PC-9 (cell line): ENCODE data around the gene CDKN1B. TPM values are rescaled to one million over a fixed set of nuclear protein-coding genes. Genes with fewer than 3 reads are reported as not detected.

Source experiments
- BruUV-seq: library from RNA; stranded (reverse); fragments of 400-500 nt; replicated peaks from 2 replicates; lab custom pipeline; 2021; lab: Mats Ljungman, UMichigan
- CTCF ChIA-PET: fragments of 300-600 bp; sonication (Branson Sonifier 250); formaldehyde crosslinking; loops from one replicate; lab custom pipeline; 2022; ENCODE audit warnings: antibody characterized with exemption; lab: Charles Lee
- POLR2A ChIA-PET: fragments of 300-600 bp; sonication (Branson Sonifier 250); formaldehyde crosslinking; loops from one replicate; lab custom pipeline; 2022; ENCODE audit warnings: antibody characterized with exemption; ENCODE audit not compliant: unreplicated experiment; lab: Charles Lee
- DNase-seq, 2 experiments: peaks; one replicate each; pipeline versions ENCODE4 v3.0.0 to v3.0.0-alpha.2; 2015 to 2022; ENCODE audit warnings: mixed read lengths in 1 of 2
- H2AFZ ChIP-seq: fragments of 200-600 bp; sonication (generic); 2 replicates; pipeline ENCODE4 v1.8.1; 2017; ENCODE audit warnings: antibody characterized with exemption
- H3F3A ChIP-seq: fragments of 200-600 bp; sonication (generic); 2 replicates; pipeline ENCODE4 v1.8.1; 2017; ENCODE audit warnings: antibody characterized with exemption, mild to moderate bottlenecking, low read depth; ENCODE audit not compliant: insufficient read depth
- H3K27ac ChIP-seq: fragments of 200-600 bp; sonication (generic); 2 replicates; pipeline ENCODE4 v1.6.1; 2016; ENCODE audit warnings: mixed run types
- H3K27me3 ChIP-seq: fragments of 200-600 bp; sonication (generic); 2 replicates; pipeline ENCODE4 v1.6.1; 2016; ENCODE audit warnings: low read depth, mixed run types; ENCODE audit not compliant: insufficient read depth
- H3K36me3 ChIP-seq: fragments of 200-600 bp; sonication (generic); 2 replicates; pipeline ENCODE4 v1.6.1; 2016; ENCODE audit warnings: low read depth, mixed run types
- H3K4me1 ChIP-seq: fragments of 200-600 bp; sonication (generic); replicated peaks from 2 replicates; pipeline ENCODE4 v1.6.1; 2016; ENCODE audit warnings: mixed run types; ENCODE audit not compliant: insufficient read depth
- H3K4me2 ChIP-seq: fragments of 200-600 bp; sonication (generic); 2 replicates; pipeline ENCODE4 v1.6.1; 2017; ENCODE audit warnings: mixed run types
- H3K4me3 ChIP-seq: fragments of 200-600 bp; sonication (generic); 2 replicates; pipeline ENCODE4 v1.6.1; 2016; ENCODE audit warnings: mixed run types
- H3K79me2 ChIP-seq: fragments of 200-600 bp; sonication (generic); 2 replicates; pipeline ENCODE4 v1.6.1; 2017; ENCODE audit warnings: low read depth, mixed run types
- H3K9me2 ChIP-seq: fragments of 200-600 bp; sonication (generic); 2 replicates; pipeline ENCODE4 v1.8.1; 2017; ENCODE audit warnings: mild to moderate bottlenecking; ENCODE audit not compliant: insufficient read depth
- H3K9me3 ChIP-seq: fragments of 200-600 bp; sonication (generic); 2 replicates; pipeline ENCODE4 v1.8.1; 2016; ENCODE audit warnings: low read depth; ENCODE audit not compliant: insufficient read depth
- H4K20me1 ChIP-seq: fragments of 200-600 bp; sonication (generic); 2 replicates; pipeline ENCODE4 v1.8.1; 2017; ENCODE audit not compliant: insufficient read depth
- EZH2 ChIP-seq: fragments of 200-600 bp; sonication (generic); IDR thresholded peaks from 2 replicates; pipeline ENCODE4 v1.8.0; 2017; ENCODE audit warnings: antibody characterized with exemption, low read depth
- intact Hi-C: fragments of 100-400 bp; cut with micrococcal nuclease; formaldehyde crosslinking; loops from one replicate; pipeline ENCODE4 v1.10.0; 2022; ENCODE audit not compliant: unreplicated experiment
- total RNA-seq: library from RNA; stranded (reverse); gene quantifications from 2 replicates; pipeline ENCODE4 v1.2.3, GENCODE V29; 2021
- TF ChIP-seq, protein P1 (sequence below): fragments of 200-600 bp; sonication (generic); conservative IDR thresholded peaks from 2 replicates; pipeline ENCODE4 v1.6.1; 2017; ENCODE audit warnings: mixed run types, antibody characterized with exemption, mild to moderate bottlenecking, moderate library complexity

The CDKN1B gene
- total RNA-seq, 1 experiment from 2014 or later = 67.5 TPM

DNA sequence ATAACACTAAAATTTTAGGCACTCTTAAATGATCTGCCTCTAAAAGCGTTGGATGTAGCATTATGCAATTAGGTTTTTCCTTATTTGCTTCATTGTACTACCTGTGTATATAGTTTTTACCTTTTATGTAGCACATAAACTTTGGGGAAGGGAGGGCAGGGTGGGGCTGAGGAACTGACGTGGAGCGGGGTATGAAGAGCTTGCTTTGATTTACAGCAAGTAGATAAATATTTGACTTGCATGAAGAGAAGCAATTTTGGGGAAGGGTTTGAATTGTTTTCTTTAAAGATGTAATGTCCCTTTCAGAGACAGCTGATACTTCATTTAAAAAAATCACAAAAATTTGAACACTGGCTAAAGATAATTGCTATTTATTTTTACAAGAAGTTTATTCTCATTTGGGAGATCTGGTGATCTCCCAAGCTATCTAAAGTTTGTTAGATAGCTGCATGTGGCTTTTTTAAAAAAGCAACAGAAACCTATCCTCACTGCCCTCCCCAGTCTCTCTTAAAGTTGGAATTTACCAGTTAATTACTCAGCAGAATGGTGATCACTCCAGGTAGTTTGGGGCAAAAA is 4.1 kb downstream of the CDKN1B start:
- Histone ChIP-seq H3K4me3 (peak overlapping the region; percentile 96), H2AFZ (no peak overlapping the region), H3K9me3 (no peaks in the 10 kb centered on the region), H3K4me2 (peak overlapping the region; percentile 100), H3K4me1 (peaks cover 38% of the 10 kb centered on the region), H3K27ac (peak overlapping the region; percentile 98), H4K20me1 (peaks cover 8% of the 10 kb centered on the region), H3F3A (peaks cover 46% of the 10 kb centered on the region), H3K9me2 (no peaks in the 10 kb centered on the region), H3K36me3 (peaks cover 43% of the 10 kb centered on the region), H3K27me3 (no peaks in the 10 kb centered on the region), H3K79me2 (peaks cover 78% of the 10 kb centered on the region)
- BruUV-seq = no TSS peak
- POLR2A ChIA-PET = interaction anchor here (0.5 to 1.2 kb wide), 3 partner anchors 24 to 1500 kb away, joined by 3 to 5 read pairs (median 4); no protein-coding TSS in a partner anchor
- TF ChIP-seq, protein P1, sequence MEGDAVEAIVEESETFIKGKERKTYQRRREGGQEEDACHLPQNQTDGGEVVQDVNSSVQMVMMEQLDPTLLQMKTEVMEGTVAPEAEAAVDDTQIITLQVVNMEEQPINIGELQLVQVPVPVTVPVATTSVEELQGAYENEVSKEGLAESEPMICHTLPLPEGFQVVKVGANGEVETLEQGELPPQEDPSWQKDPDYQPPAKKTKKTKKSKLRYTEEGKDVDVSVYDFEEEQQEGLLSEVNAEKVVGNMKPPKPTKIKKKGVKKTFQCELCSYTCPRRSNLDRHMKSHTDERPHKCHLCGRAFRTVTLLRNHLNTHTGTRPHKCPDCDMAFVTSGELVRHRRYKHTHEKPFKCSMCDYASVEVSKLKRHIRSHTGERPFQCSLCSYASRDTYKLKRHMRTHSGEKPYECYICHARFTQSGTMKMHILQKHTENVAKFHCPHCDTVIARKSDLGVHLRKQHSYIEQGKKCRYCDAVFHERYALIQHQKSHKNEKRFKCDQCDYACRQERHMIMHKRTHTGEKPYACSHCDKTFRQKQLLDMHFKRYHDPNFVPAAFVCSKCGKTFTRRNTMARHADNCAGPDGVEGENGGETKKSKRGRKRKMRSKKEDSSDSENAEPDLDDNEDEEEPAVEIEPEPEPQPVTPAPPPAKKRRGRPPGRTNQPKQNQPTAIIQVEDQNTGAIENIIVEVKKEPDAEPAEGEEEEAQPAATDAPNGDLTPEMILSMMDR = no peak
- TF ChIP-seq EZH2 = no peak
- intact Hi-C loops = loop anchor here (10.0 kb wide), 2 partner anchors 454 to 484 kb away; no protein-coding TSS in a partner anchor
- CTCF ChIA-PET = interaction anchor here (0.6 kb wide), 5 partner anchors 16 to 501 kb away, joined by 3 to 6 read pairs (median 5); no protein-coding TSS in a partner anchor
- no peak for DNase-seq

DNA sequence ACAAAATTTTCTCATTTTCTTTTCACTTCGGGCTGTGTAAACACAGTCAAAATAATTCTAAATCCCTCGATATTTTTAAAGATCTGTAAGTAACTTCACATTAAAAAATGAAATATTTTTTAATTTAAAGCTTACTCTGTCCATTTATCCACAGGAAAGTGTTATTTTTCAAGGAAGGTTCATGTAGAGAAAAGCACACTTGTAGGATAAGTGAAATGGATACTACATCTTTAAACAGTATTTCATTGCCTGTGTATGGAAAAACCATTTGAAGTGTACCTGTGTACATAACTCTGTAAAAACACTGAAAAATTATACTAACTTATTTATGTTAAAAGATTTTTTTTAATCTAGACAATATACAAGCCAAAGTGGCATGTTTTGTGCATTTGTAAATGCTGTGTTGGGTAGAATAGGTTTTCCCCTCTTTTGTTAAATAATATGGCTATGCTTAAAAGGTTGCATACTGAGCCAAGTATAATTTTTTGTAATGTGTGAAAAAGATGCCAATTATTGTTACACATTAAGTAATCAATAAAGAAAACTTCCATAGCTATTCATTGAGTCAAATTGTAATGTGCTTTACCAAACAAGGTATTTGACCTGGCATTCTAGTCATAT is 4.8 kb downstream of the CDKN1B start:
- H3K27ac ChIP-seq = peak overlapping the region; percentile 98
- H3K9me3 ChIP-seq = no peaks in the 10 kb centered on the region
- peaks cover 36% of the 10 kb centered on the region for H3K4me1 ChIP-seq
- no peaks in the 10 kb centered on the region for H3K27me3 ChIP-seq
- H2AFZ ChIP-seq = no peak overlapping the region
- intact Hi-C loops = loop anchor here (10.0 kb wide), 2 partner anchors 453 to 483 kb away; no protein-coding TSS in a partner anchor
- POLR2A ChIA-PET = interaction anchor here (0.5 to 1.2 kb wide), 6 partner anchors 14 to 1499 kb away, joined by 3 to 8 read pairs (median 4); no protein-coding TSS in a partner anchor
- peaks cover 8% of the 10 kb centered on the region for H4K20me1 ChIP-seq
- no TSS peak for BruUV-seq
- peak overlapping the region; percentile 96 for H3K4me3 ChIP-seq
- peak overlapping the region; percentile 100 for H3K4me2 ChIP-seq
- DNase-seq = no peak
- H3F3A ChIP-seq = peaks cover 41% of the 10 kb centered on the region
- CTCF ChIA-PET = interaction anchor here (0.6 kb wide), 3 partner anchors 25 to 87 kb away, joined by 3 to 6 read pairs (median 5); no protein-coding TSS in a partner anchor
- peaks cover 43% of the 10 kb centered on the region for H3K36me3 ChIP-seq
- no peaks in the 10 kb centered on the region for H3K9me2 ChIP-seq
- H3K79me2 ChIP-seq = peaks cover 81% of the 10 kb centered on the region
- TF ChIP-seq, protein P1 = no peak
- no peak for TF ChIP-seq EZH2

DNA sequence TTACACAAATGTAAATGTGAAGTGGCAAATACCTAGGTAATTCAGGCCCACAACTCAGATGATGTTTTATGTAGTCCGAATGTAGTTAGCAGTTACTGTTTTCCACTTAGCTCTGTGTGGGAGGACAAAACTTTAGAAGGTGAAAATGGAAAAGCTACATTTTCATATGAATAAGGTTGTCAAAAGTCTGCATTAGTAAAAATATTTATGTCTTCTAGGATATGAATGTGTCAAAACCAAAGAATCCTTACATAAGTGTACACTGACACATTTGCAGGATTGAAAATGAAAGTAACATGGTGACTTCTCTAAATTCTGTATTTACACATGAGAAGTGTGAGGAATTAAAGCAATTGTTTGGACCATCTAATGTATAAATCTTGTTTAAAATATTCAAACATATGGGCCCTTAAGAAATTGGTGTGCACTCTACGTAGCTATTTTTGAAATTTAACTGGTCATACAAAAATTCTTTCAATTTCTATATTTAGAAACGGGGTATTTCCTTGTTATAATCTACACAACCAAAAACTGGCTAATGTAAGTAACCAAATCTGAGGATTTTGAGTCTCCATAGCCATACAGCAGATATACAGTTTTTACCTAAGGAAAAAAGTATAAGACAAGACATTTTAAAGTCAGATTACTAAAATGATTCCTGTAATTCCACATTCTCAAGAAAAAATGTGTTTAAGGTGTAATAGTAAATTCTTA is 5.4 kb downstream of the CDKN1B start:
- peaks cover 83% of the 10 kb centered on the region for H3K79me2 ChIP-seq
- ChIA-PET CTCF (interaction anchor here (0.6 kb wide), 1 partner anchor 86 kb away, joined by 6 read pairs; no protein-coding TSS in a partner anchor), POLR2A (interaction anchor here (0.5 to 1.2 kb wide), 7 partner anchors 14 to 862 kb away, joined by 3 to 23 read pairs (median 5); no protein-coding TSS in a partner anchor)
- no TSS peak for BruUV-seq
- peaks cover 41% of the 10 kb centered on the region for H3F3A ChIP-seq
- peaks cover 43% of the 10 kb centered on the region for H3K36me3 ChIP-seq
- H4K20me1 ChIP-seq = peaks cover 8% of the 10 kb centered on the region
- intact Hi-C loops = loop anchor here (10.0 kb wide), 2 partner anchors 452 to 482 kb away; no protein-coding TSS in a partner anchor
- H3K9me2 ChIP-seq = no peaks in the 10 kb centered on the region
- peak overlapping the region; percentile 100 for H3K4me2 ChIP-seq
- peak overlapping the region; percentile 96 for H3K4me3 ChIP-seq
- TF ChIP-seq, protein P1 = no peak
- TF ChIP-seq EZH2 = no peak
- peak overlapping the region; percentile 98 for H3K27ac ChIP-seq
- H3K9me3 ChIP-seq = no peaks in the 10 kb centered on the region
- H3K4me1 ChIP-seq = peaks cover 36% of the 10 kb centered on the region
- H3K27me3 ChIP-seq = no peaks in the 10 kb centered on the region
- DNase-seq = no peak
- no peak overlapping the region for H2AFZ ChIP-seq
